GM18951 (cell line): ENCODE results near the gene MAPT.

Experiments used
- POLR2A ChIP-seq: IDR thresholded peaks from 4 replicates; pipeline ENCODE4 v1.6.1; 2011; ENCODE audit warnings: mild to moderate bottlenecking; ENCODE audit not compliant: insufficient read length, insufficient read depth; ENCODE audit errors: extremely low read depth
- in situ Hi-C: fragments of 300-500 bp; cut with MboI; formaldehyde crosslinking; loops from one replicate; pipeline ENCODE4 v1.12.0; 2022; ENCODE audit warnings: low sequenced_read_pairs, mixed read lengths, inconsistent platforms; ENCODE audit not compliant: unreplicated experiment

MAPT gene

DNA sequence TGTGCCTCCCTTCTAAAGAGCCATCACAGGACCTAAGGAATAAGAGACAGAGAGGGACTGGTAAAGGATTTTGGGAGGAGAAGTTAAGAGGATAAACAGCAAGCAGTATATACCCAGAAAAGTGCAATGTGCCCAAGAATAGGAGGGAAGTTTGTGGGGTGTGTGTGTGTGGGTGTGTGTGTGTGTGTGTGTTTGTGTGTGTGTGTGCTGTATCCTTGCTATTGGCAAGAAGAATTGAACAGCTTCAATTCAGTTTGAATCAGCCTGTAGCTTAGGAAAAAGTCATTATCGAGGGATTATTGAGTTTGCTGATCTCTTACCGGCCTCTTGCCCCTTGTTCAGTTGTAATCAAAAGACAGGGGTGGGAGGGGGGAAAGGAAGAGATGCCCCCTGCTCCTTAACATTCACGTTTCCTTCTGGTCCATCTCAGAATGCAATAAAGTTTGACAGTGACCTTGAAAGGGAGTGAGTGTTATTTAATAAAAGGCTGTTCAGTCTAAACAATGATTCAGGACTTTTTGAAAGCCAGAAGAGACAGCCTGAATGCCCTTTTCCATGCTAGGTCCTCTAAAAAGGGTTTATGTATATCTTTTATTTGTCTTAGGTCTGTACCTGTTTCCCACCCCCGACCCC is 23.9 kb upstream of the MAPT start:
- in situ Hi-C loops: no loop called here
- TF ChIP-seq POLR2A: no peak

DNA sequence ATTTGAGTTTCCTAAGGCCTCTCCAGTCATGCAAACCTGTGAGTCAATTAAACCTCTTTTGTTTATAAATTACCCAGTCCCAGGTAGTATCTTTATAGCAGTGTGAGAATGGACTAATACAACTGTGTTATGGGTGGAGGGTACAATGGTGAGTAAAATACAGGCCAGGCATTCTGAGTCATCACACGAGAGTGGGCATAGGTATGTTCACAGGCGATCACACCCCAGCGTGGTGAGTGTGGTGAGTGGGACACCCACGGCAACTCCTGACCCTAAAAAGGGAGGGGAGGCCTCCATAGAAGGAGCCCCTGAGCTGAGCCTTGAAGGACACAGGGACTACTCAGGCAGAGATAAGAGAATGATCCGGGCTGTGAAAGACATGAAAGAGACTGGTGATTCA is 22.6 kb upstream of the MAPT start:
- in situ Hi-C loops: no loop called here
- no peak for TF ChIP-seq POLR2A

DNA sequence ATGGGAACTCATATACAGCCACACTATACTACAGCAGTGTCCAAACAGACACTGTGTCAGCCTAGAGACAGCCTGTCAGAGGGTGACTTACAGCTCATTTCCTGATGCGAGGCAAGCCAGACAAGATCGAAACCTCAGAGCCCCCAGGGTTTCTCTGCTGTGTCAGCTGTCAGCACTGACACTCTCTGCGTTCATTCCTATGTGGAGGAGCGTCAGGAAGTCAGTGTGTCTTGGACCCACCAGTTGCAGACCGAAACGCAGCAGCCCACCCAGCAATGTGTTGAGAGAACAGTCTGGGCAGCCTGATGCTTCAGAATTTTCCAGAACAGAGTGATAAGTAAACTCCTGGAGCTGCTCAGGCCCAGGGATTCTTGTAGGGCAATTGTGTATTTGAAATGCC is 20.6 kb upstream of the MAPT start:
- TF ChIP-seq POLR2A: no peak
- in situ Hi-C loops: no loop called here

DNA sequence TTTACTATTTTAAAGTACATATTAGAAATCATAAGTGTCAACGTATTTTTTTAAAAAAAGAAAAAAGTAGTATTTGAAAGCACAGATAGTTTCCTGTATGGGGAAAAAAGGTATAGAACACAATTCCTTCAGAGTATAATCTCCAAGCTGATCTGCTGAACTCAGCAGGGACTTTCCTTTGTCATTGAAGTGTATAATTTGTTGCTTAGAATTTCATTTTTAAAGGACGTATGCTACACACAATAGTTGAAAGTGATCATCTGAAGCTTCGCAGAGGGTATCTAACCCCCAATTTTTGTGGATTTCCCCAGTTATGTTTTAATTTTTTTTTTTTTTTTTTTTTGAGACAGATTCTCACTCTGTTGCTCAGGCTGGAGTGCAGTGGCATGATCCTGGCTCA is 20.2 kb upstream of the MAPT start:
- in situ Hi-C loops: no loop called here
- no peak for TF ChIP-seq POLR2A

DNA sequence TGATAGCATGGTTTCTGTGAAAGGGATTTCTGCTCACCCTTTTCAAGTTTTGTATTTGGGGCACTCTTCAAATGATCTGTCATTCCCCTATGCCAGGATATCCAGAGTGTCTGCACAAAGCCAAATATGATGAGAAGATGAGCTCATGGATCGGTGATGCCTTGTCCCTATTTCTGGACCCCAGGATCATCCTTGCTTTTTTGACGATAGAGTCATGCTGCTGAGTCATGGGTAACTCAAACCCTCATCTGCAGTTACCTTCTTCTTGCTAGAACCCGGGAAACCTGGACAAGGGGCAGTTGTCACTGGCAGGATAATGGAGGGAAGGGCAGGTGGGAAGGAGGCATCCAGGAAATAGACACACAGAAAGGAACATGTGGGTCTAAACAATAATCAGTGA is 17.8 kb upstream of the MAPT start:
- in situ Hi-C loops: no loop called here
- no peak for TF ChIP-seq POLR2A

DNA sequence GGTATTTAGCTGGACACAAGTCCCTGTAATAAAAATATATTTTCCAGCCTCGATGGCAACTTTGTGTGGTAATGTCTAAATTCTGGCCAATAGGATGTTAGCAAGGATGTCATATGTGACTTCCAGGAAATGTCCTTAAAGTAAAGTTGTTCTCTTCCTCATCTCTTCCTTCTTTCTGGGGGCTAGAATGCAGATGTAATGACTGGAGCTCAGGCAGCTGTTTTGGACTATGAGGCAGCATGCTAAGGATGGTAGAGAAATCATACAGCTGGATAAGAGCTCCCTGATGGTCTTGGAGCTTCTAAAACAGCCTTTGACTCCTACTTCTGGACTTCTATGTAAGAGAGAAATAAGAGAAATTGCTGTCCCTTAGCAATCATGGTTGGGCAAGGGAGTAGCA is 16.9 kb upstream of the MAPT start:
- in situ Hi-C loops: no loop called here
- no peak for TF ChIP-seq POLR2A

DNA sequence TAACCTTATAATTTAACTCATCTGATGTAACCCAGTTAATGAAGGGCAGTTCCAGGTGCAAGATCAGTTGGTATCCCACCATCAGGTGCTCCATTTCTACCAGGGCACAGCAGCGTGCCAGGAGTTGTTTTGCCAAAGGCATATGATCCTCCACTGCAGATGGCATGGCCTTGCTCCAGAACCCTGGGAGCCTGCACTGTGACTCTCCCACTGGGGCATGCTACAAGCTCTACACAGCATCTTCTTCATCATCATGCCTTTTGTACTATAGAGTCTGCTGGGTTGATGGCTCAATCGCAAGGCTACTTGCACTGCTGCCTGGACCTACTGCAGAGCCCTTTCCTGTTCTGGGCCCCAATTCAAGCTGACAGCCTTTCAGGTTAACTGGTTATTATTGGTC is 11.3 kb upstream of the MAPT start:
- in situ Hi-C loops: no loop called here
- TF ChIP-seq POLR2A: no peak

DNA sequence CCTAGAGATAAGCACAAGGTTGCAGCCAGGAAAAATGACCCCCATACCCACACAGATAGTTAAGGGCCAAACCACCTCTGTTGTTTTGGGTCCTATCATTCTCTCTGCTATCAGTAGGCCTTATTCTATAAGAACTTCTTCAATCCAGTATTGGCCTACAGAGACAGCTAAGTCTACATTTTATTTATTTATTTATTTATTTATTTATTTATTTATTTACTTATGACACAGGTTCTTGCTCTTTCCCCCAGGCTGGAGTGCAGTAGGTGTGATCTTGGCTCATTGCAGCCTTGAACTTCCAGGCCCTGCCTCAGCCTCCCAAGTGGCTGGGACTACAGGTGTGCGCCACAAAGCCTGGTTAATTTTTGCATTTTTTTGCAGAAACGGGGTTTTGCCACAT is 7.5 kb upstream of the MAPT start:
- in situ Hi-C loops: no loop called here
- TF ChIP-seq POLR2A: no peak

DNA sequence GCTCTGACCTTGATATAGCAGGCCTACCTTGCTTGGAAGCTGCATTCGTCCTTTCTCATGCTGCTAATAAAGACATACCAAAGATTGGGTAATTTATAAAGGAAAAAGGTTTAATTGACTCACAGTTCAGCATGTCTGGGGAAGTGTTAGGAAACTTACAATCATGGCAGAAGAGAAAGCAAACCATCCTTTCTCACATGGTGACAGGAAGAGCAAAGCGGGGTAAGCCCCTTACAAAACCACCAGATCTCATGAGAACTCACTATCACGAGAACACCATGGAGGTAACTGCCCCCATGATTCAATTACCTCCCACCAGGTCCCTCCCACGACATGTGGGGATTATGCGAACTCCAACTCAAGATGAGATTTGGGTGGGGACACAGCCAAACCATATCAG is 6.0 kb upstream of the MAPT start:
- TF ChIP-seq POLR2A: no peak
- in situ Hi-C loops: no loop called here

DNA sequence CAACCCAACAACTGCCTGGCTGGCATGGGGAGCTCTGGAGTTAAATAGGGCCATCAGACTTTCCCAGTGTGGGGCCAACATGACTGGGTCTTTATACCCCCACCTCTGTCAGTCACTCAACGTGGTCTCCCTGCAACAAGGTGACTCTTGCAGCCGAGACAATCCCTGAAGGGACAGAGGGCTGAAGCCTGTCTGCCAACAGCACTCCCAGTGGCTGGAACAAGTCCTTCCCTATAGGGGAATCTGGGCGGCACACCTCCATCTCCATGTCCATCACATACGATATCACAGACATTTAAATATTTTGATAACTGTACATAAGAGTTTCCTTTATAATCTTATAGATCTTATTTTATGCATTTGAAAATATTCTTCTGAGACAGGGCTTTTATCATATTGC is 4.8 kb upstream of the MAPT start:
- TF ChIP-seq POLR2A: no peak
- in situ Hi-C loops: no loop called here

DNA sequence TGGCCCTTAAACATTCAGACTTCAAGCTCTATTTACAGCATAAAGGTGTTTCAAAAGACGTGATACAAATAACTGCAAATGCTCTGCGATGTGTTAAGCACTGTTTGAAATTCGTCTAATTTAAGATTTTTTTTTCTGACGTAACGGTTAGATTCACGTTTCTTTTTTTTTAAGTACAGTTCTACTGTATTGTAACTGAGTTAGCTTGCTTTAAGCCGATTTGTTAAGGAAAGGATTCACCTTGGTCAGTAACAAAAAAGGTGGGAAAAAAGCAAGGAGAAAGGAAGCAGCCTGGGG is 681 bp upstream of the MAPT start:
- in situ Hi-C loops: no loop called here
- TF ChIP-seq POLR2A: no peak

DNA sequence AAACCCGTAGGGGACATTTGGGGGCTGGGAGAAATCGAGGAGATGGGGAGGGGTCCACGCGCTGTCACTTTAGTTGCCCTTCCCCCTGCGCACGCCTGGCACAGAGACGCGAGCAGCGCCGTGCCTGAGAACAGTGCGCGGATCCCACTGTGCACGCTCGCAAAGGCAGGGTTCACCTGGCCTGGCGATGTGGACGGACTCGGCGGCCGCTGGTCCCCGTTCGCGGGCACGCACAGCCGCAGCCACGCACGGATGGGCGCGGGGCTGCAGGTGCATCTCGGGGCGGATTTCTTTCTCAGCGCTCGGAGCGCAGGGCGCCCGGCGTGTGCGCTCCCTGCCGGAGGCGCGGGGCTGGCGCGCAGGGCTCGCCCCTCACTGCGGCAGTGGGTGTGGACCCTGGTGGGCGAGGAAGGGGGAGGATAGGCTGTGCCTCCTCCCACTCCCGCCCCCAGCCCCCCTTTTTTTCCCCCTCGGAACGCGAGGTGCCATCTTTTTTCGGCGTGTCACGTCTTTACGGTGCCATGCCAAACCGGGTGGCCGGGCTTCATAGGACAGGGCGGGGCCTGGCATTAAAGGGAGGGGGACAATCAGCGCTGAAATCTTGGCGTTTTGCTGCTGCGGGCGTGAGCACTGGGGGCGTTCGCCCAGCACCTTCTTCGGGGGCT is 1.1 kb downstream of the MAPT start:
- in situ Hi-C loops: no loop called here
- TF ChIP-seq POLR2A: no peak

DNA sequence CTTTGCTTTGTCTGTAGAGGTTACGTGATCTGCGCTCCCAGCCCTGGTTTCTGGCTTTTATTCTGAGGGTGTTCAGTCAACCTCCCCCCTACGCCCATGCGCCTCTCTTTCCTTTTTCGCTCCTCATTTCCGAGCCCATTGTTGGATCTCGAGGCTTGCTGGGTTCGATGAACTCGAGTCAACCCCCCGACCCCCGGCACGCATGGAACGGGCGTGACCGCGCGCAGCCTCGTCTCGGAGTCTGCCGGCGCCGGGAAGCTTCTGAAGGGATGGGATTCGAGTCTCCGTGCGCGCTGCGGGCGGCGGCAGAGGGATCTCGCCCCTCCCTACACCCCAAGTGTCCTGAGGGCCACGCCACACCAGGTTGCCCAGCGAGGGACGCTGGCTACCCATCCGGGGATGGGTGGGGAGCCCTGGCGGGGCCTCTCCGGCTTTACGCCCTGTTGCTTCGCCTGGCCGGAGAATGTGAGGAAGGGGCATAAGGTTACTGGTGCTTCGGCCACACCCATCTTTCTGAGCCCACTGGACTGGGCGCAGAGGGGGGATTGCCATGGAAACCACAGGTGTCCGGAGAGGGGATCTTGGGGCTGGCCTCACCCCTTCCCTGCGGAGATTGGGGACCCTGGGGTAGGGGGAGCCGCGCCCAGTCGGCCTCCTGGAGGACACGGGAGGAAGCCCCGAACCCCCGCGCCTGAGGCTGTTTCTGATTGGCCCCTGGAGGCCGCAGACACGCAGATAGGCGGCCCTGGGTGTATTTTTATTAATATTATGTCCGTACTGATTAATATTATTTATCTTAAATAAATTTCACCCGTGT is 1.8 kb downstream of the MAPT start:
- in situ Hi-C loops: no loop called here
- TF ChIP-seq POLR2A: no peak
